GM19372 (cell line): ENCODE results near the gene OR2Z1.

ENCODE experiments used
- ATAC-seq: cut with Tn5 transposase; IDR thresholded peaks from one replicate; pipeline ENCODE4 v1.9.1; 2021; ENCODE audit warnings: mild to moderate bottlenecking, low read depth, moderate library complexity; ENCODE audit not compliant: unreplicated experiment

Gene OR2Z1

DNA sequence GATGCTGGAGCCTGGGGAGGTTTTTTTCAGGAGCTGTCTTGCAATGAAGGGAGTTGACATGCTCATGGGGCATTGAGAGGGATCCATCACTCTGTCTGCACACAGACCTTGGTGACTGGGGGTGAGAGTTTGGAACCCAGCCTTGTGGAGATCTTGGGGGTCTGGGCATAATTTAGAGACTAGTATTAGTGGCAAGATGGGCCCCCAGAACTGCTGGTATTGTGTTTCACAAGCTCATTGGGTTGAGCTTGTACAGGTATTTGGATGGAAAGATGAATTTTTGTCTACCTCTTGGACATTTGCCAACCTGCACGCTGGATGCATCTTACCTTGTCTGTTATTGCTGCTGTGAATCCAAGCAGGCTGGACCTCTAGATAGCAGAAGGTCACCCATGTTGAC is at the start of gene OR2Z1:
Gene OR2Z1 (plus strand): TSS at position 301 of the 400 bp plus-strand sequence. CDS start 9,395 bp downstream, outside the sequence.
- ATAC-seq: no peak

DNA sequence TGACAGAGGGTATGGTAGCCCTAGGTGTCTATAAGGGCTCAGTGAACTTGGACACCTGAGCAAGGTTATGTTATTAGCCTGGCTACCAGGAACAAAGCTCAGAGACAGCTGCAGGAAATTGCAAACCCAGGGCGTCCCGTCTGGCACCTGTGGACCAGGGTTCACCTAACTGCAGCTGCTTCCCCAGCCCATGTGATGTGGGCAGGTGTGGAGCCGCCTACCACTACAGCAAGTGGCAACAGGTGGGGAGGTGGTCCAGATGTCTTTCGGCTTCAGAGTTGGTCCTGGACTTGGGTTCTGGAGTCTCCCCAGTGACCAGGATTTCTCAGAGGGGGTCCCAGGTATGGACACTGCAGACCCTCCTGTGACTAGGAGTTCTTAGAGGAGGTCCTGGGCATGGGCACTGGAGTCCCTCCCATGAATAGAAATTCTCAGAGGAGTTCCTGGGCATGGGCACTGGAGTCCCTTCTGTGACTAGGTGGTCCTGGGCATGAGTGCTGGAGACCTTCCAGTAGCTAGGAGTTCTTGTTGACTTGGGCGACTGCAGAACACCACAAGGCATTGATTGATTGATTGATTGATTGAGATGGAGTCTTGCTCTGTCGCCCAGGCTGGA is 48.0 kb upstream of the OR2Z1 start:
- no peak for ATAC-seq

- ATAC-seq: no peak
Measured at GRCh38 chr19:8675066-8675465, 46.4 kb upstream of the OR2Z1 start.

DNA sequence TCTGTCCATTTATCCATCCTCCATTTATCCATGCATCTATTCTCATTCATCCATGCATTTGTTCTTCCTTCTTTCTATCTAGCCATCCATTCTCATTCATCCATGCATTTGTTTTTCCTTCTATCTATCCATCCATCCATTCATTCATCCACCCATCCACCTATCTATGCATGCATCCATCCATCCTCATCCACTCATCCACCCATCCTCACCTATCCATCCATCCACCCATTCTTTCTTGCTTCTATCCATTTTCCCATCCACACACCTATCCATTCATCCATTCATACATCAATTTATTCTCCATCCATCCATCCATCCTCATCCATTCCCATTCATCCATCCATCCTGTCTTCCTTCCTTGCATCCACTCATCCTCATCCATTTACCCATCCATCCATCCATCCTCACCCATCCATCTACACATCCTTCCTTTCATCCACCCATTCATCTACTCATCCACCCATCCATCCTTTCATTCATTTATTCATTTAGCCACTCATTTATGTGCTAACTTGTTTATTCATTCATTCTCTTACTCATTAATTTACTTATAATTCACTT is 43.1 kb upstream of the OR2Z1 start:
- no peak for ATAC-seq

DNA sequence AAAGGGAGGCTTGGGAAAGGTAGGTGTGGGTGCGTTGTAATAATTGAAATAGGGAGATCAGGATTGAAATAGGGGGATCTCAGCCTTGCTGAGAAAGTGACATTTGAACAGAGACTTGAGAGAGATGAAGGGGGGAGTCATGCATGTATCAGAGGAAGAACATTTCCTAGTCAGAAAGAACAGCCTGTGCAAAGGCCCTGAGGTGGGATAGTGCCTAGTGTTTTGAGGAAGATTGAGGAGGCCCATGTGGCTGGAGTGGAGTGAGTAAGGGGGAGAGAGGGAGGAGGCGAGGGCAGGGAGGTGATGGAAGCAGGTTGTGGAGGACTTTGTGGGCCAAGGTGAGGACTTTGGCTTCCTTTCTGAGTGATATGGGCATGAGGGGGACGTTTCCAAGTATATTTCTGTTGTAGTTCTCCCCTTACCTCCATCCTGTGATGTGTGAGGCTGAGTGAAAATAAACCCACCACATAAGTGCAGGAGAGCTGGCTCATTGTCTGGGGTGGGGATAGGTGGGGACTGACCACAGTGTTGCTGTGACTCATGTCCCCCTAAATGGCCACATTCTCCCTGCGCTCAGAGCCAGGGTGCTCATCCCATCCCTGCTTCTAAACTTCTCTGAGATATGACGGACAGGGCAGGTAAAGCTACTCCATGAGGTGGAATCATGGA is 40.6 kb upstream of the OR2Z1 start:
- ATAC-seq: no peak

DNA sequence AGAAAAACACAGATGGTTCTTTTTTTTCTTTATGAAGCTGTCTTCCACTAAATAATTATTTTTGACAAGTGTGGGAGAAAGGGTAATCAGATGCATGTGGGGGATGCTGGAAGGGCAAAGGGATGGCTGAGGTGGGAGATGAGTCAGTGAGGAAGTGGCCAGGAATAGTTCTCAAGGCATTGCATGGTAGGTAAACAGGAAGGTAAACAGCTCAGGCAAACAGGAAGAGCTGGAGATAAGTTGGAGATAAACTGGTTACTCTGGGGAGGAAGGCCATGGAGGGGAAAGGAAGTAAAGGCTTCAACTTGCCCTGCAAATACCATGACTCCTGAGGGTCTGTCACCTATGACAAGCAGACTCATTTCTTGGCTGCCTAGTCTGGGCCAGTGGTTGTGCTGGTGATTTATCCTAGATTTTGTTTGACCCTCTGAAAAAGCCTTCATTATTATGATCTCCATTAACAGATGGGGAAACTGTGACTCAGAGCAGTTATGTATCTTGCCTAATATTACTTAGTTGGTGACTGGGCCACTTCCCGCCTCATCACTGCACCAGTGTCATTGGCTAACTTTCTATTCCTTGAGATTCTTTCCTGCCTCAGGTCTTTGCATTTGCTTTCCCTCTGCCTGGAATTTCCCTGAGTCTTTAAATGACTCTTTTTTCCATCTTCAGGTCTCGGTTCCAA is 39.9 kb upstream of the OR2Z1 start:
- no peak for ATAC-seq

DNA sequence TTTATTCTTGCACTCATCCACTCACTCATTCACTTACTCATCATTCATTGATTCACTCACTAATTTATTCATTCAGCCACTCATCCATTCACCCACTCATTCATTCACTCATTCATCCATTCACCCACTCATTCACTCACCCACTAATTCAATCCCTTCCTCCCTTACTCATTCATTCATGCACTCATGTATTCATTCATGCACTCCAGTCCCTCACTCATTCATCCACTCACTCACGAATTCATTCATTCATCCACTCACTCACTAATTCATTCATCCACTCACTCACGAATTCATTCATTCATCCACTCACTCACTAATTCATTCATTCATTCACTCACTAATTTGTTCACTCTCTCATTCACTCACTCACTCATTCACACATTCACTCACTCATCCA is 39.0 kb upstream of the OR2Z1 start:
- no peak for ATAC-seq

GRCh38 chr19:8682931-8683330 is 38.5 kb upstream of the OR2Z1 start:
- no peak for ATAC-seq

DNA sequence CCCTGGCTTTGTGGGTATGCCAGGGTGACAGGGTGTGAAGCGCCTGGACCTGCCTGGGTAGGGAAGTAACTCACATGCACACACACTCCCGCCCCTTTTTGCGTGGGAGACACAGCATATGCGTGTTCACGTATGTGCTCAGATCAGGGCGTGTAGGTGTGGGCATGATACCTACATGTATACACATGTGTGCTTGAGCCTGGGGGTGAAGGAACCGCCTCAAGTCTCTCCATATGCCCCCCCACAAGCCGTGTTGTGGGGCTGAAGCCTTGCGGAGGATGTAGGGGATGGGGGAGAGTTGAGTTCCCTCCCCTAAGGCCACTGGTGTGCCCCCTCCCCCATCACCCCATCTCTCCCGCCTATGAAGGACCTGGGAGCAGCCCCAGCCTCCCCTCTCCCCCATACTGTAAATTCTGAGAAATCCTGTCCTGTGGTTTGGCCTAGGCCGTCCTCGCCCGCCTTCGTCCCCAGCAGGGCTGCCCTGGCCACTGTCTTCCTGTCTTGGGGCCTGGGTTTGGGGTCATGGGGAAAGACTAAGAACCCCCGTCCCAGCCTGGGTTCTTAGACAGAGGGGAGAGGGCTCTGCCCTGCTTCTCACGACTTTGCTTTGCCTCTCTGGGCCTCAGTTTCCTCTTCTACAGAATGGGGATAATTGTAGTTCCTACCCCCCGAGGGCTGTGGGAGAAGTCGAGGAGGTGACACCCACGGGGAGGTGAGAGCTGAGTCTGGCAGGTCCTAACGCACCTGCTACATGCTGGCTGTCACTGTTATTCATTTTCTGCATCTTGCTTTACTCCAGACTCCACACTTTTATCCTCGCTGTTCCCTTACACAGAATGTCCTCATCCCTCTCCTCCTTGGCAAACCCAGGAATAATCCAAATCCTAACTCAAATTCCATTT is 37.2 kb upstream of the OR2Z1 start:
- ATAC-seq: no peak

- ATAC-seq: no peak
Measured at GRCh38 chr19:8686549-8686948, 34.9 kb upstream of the OR2Z1 start.

GRCh38 chr19:8688930-8689329 is 32.5 kb upstream of the OR2Z1 start:
- ATAC-seq: no peak

GRCh38 chr19:8690753-8691539 is 30.5 kb upstream of the OR2Z1 start:
- ATAC-seq: no peak

GRCh38 chr19:8695501-8695900 is 25.9 kb upstream of the OR2Z1 start:
- ATAC-seq: no peak

- no peak for ATAC-seq
Measured at GRCh38 chr19:8695911-8696310, 25.5 kb upstream of the OR2Z1 start.

DNA sequence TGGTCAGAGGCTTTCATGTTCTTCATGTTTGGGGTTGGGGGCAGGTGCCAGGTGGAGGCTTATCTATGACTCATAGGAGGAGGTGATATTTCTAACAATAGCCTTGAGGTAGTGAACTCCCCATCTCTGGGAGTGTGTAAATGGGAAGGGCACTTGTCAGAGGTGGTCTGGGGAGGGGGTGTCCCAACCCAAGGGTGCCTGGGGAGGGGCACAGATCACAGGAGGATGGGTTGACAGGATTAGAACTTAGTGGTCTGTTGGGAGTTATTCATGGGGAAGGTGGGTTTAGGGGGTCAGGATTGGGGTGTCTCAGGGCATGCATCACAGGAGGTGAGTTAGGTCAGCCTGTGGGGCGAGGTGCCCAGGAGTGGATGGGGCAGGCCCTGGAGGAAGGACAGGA is 24.4 kb upstream of the OR2Z1 start:
- ATAC-seq: no peak

DNA sequence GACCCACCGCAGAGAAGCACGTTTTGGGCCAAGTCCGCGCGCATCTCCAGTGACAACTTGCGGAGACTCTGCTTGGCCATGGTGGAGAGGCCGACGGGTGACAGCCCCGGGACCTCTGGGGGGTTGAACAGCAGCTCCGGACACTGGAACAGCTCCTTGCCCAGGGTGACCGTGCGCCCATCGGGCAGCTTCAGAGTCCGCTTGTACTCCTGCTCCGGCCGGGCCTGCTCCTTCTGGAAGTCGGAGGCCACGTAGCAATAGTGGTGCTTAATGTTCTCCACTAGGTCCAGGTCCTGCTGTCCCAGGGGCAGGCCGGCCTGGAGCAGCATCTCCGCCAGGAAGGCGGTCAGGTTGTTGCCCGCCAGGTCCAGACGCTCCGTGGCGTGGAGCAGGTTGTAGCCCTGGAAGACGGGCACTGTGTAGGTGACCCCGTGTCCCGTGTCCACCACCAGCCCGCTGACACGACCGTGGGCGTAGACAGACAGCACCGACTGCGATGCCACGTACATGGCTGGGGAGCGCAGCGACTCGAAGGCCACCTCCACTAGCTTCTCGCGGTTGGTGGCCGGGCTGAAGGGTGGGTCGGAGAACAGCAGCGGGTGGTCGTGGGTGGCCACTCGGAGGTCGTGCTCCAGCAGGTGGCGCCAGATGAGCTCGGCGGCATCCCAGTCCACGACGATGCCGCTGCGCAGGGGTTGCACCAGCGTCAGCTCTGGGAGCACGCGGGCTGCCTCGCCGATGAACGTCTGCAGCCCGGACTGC is 23.6 kb upstream of the OR2Z1 start:
- no peak for ATAC-seq

DNA sequence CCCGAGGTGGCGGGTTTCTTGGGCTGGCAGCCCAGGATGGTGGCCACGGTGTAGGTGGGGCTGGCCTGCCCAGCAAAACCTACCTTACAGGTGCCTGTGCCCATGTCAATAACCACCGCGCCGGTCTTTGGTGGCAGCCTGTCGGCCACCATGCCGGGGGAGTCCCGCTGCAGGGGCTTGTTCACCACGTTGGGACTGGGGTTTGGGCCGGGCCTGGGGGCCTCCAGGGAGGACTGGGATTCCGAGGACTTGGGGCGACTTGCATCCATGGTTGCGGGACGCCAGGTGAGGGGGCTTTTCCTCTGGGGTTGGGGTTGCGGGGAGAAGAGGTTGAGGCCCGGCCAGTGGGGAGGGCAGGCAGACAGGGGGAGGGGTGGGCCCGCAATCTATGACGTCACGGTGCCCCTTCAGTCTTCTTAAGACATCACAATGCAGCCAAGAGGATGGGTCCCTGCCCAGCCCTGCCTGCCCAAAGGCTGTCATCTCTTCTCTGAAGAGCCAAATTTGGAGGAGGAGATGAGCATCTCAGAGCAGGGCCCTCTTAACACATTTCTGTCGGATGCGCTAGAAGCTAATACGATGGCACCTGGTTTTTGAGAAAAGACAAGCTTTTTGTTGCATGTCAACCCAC is 22.9 kb upstream of the OR2Z1 start, which contains the start of gene ACTL9:
Gene ACTL9 (minus strand): TSS at position 363 of the 631 bp plus-strand sequence. CDS start 94 bp downstream, at position 269.
- ATAC-seq: no peak

DNA sequence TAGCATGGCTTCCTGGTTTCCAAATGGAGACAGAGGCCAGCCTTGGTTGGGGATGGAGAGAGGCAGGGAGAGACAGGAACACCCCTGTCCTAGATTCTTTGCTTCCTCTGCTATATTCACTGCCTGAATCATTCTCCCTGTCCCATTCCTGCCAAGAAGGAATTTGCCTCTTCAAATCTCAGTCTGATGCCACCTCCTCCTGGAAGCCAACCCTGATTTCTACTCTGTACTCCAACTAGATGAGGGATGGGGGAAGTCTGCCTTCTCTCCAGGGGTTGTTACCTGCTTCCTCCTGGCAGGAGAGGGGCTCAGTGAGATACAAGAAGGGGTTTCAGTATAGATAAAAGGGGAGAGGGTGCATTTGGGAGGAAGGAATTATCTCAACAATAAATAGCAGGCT is 21.5 kb upstream of the OR2Z1 start:
- no peak for ATAC-seq
